H1 (cell line): ENCODE results near the gene HEPACAM. TPM values are rescaled to one million over a fixed set of nuclear protein-coding genes. Genes with fewer than 3 reads are reported as not detected.

Source experiments
- CBX5 ChIP-seq: fragments of 300-800, 300-1000 bp; sonication (generic); IDR thresholded peaks from 2 replicates; pipeline ENCODE4 v1.7.1; 2016; ENCODE audit warnings: antibody characterized with exemption, low read length, low read depth
- HDAC2 ChIP-seq, 2 experiments: fragments of 300-600 bp in 1 of 2; sonication (generic) in 1 of 2; IDR thresholded peaks; 2 replicates each; pipeline ENCODE4 v1.6.1; 2011 to 2012; ENCODE audit warnings: low read depth in 2 of 2, low read length in 2 of 2, mild to moderate bottlenecking in 2 of 2, moderate library complexity in 2 of 2, borderline replicate concordance in 1 of 2, inconsistent platforms in 1 of 2
- HDAC6 ChIP-seq: IDR thresholded peaks from one replicate; pipeline ENCODE4 v1.7.1; 2012; ENCODE audit warnings: low read depth, mild to moderate bottlenecking, inconsistent platforms, low read length, moderate library complexity
- KDM4A ChIP-seq: IDR thresholded peaks from one replicate; pipeline ENCODE4 v1.7.1; 2012; ENCODE audit warnings: low read depth, mild to moderate bottlenecking, moderate library complexity, low read length, inconsistent platforms; ENCODE audit not compliant: severe bottlenecking
- SIX5 ChIP-seq: IDR thresholded peaks from 2 replicates; pipeline ENCODE4 v1.6.1; 2011; ENCODE audit warnings: mild to moderate bottlenecking, low read depth, low read length
- SRF ChIP-seq: IDR thresholded peaks from 2 replicates; pipeline ENCODE4 v1.6.1; 2011; ENCODE audit warnings: mild to moderate bottlenecking, low read depth, low read length, moderate library complexity
- polyA plus RNA-seq, 7 experiments: library from polyadenylated mRNA; depleted of rRNA in 3 of 7; stranded (reverse) in 5 of 7; unstranded in 2 of 7; fragments of >200 nt in 5 of 7; fragments of 200-250 nt in 2 of 7; gene quantifications; 1 replicate in 5 of 7; 2 replicates in 1 of 7; 4 replicates in 1 of 7; pipeline versions ENCODE4 v1.2.1 to v1.2.3, GENCODE V29; 2011 to 2013; ENCODE audit warnings: missing spikeins in 2 of 7, mixed read lengths in 2 of 7
- total RNA-seq: library from RNA; stranded (reverse); fragmentation: NEBNext Ultra II Directional; extraction: Animal tissue kit (Norgen Biotek cat#: 25700); gene quantifications from 2 replicates; pipeline ENCODE4 v1.2.1, GENCODE V29; 2021
- TF ChIP-seq, protein P1 (sequence below), 3 experiments: IDR thresholded peaks; 1 replicate in 2 of 3; 2 replicates in 1 of 3; pipeline versions ENCODE4 v1.5.1 to v1.6.1; 2011; ENCODE audit warnings: low read length in 3 of 3, mild to moderate bottlenecking in 3 of 3, inconsistent platforms in 2 of 3, low read depth in 1 of 3, moderate library complexity in 1 of 3; ENCODE audit not compliant: insufficient read depth in 1 of 3; ENCODE audit errors: control extremely low read depth in 1 of 3

Gene HEPACAM
- total and polyA plus RNA-seq, 2 of the 8 experiments (the other 6 are each of a cell fraction or from before 2014, with no cell fraction given), result not detected

- TF ChIP-seq HDAC2 (IDR thresholded peaks at IDR 0.05; ENCODE audit: borderline replicate concordance in 1 of 2, low read depth in 2 of 2, low read length in 2 of 2) (no peak), HDAC6 (no peak), SIX5 (no peak), CBX5 (no peak), SRF (no peak), KDM4A (no peak)
- TF ChIP-seq, protein P1, sequence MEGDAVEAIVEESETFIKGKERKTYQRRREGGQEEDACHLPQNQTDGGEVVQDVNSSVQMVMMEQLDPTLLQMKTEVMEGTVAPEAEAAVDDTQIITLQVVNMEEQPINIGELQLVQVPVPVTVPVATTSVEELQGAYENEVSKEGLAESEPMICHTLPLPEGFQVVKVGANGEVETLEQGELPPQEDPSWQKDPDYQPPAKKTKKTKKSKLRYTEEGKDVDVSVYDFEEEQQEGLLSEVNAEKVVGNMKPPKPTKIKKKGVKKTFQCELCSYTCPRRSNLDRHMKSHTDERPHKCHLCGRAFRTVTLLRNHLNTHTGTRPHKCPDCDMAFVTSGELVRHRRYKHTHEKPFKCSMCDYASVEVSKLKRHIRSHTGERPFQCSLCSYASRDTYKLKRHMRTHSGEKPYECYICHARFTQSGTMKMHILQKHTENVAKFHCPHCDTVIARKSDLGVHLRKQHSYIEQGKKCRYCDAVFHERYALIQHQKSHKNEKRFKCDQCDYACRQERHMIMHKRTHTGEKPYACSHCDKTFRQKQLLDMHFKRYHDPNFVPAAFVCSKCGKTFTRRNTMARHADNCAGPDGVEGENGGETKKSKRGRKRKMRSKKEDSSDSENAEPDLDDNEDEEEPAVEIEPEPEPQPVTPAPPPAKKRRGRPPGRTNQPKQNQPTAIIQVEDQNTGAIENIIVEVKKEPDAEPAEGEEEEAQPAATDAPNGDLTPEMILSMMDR (IDR thresholded peaks at IDR 0.05; ENCODE audit: control extremely low read depth in 1 of 3, insufficient read depth in 1 of 3, low read depth in 1 of 3, low read length in 3 of 3), result no peak
These were observed 42.0 kb downstream of the HEPACAM start (continued) for GRCh38 chr11:124893781-124894401.
